LNCaP clone FGC (cell line): ENCODE results near the gene IL24.

Source experiments
- DNase-seq: peaks from one replicate; pipeline ENCODE4 v3.0.0-alpha.2; 2011; ENCODE audit warnings: low read depth
- H3K4me3 ChIP-seq: 2 replicates; pipeline ENCODE4 v1.5.1; 2011; ENCODE audit warnings: mild to moderate bottlenecking, low read depth, low read length, control low read depth
- CTCF ChIP-seq: IDR thresholded peaks from 2 replicates; pipeline ENCODE4 v1.5.1; 2012; ENCODE audit warnings: mild to moderate bottlenecking; ENCODE audit not compliant: control insufficient read depth, insufficient read depth; ENCODE audit errors: extremely low read depth

IL24 gene

GRCh38 chr1:206932177-206932576, 34.9 kb downstream of the IL24 start:
- no peak for TF ChIP-seq CTCF
- no peak for DNase-seq
- H3K4me3 ChIP-seq: no peak overlapping the region

GRCh38 chr1:206933333-206933945, 36.2 kb downstream of the IL24 start:
- TF ChIP-seq CTCF: peak; percentile 50
- H3K4me3 ChIP-seq: no peak overlapping the region
- DNase-seq: no peak

GRCh38 chr1:206935491-206936067, 38.3 kb downstream of the IL24 start:
- TF ChIP-seq CTCF: peak; percentile 48
- DNase-seq: no peak
- H3K4me3 ChIP-seq: no peak overlapping the region

- H3K4me3 ChIP-seq: no peak overlapping the region
- TF ChIP-seq CTCF: no peak
- DNase-seq: no peak
Observed at GRCh38 chr1:206937425-206937824, 40.2 kb downstream of the IL24 start.

GRCh38 chr1:206939131-206939530, 41.9 kb downstream of the IL24 start:
- H3K4me3 ChIP-seq: no peak overlapping the region
- TF ChIP-seq CTCF: no peak

GRCh38 chr1:206939841-206940587, 42.8 kb downstream of the IL24 start:
- DNase-seq: no peak
- TF ChIP-seq CTCF: no peak
- no peak overlapping the region for H3K4me3 ChIP-seq

More at GRCh38 chr1:206939131-206939530, 41.9 kb downstream of the IL24 start:
- DNase-seq: no peak
